HG02852 (cell line): Measurements from ENCODE around the gene TAS1R1.

Experiments used
- ATAC-seq: cut with Tn5 transposase; IDR thresholded peaks from one replicate; pipeline ENCODE4 v1.9.1; 2021; ENCODE audit warnings: mild to moderate bottlenecking, moderate library complexity; ENCODE audit not compliant: unreplicated experiment

TAS1R1 gene

DNA sequence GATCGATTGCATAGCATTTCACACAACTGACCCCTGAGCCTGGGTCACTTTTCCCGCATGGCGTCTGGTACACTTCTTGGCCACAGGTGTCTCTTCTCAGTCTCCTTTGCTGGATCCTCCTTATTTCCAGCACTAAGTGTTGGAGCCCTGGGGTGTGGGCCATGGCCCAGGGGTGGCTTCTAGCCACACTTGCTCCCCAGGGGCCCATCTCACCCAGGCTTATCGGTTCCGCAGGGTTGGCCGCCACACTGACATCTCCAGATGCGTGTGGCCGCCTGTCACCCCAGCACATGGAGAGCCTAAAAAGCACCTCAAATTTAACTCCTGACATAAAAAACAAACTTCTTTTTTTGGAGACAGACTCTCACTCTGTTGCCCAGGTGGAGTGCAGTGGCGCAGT, 71.9 kb downstream of the TAS1R1 start:
- no peak for ATAC-seq

DNA sequence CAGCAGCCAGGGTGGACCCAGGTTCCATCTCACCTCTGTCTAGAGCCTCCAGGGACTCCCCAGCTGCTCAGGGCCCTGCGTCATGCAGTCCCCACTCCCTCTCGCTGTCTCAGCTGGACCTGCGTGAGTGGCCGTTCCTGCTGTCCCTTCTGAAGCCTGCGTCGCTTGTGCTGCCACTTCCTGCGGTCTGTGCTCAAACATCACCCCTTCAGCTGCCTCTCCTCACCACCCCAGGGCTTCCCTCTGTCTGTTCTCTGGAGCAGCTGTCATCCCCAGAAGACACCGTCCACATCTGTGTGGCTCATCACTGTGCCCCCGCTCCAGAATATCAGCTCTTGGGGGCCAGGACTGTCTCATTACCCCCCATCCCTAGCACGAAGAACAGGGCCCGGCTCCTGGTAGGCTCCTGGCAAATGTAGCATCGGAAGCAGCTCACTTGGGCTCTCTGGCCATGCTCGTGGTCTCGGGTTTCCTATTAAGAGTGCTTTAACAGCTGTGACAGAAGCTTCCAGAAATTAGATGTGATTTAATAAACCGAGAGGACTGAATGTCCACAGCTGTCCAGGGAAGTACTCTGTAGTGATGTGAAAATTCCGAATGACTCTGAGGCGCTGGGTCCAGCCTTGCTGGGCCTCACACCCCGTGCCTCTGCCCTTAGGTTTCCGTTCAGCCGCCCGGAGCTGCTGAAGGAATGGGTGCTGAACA, 72.9 kb downstream of the TAS1R1 start:
- no peak for ATAC-seq

DNA sequence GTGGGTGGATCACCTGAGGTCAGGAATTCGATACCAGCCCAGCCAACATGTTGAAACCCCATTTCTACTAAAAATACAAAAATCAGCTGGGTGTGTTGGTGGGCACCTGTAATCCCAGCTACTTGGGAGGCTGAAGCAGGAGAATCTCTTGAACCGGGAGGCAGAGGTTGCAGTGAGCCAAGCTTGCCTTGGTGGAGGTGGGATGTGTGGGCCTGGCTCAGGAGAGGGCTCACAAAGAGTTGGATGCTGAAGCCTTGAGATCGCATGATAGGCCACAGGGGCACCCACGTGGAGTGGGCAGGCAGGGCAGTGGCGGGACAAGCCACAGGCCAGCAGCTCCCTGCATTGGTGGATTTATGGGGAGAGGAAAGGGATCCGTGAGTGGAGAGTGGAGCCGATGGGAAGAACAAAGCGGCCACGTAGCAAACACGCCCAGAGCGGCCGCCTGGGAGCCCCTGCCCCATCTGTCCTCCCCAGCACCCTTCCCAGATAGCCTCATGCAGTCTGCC, 73.9 kb downstream of the TAS1R1 start:
- no peak for ATAC-seq
